H9 (cell line): Measurements from ENCODE around the gene SIGLEC12. TPM values are rescaled to one million over a fixed set of nuclear protein-coding genes. Genes with fewer than 3 reads are reported as not detected.

ENCODE experiments used
- DNase-seq: peaks from one replicate; pipeline ENCODE4 v3.0.0-alpha.2; 2017
- H2AFZ ChIP-seq: one replicate; pipeline ENCODE4 v1.6.1; 2013; ENCODE audit warnings: mild to moderate bottlenecking, low read length, control low read depth, moderate library complexity
- H2AK5ac ChIP-seq: 2 replicates; pipeline ENCODE4 v1.6.1; 2013; ENCODE audit warnings: low read length, control low read depth, mixed read lengths; ENCODE audit not compliant: insufficient read length
- H2BK120ac ChIP-seq: one replicate; pipeline ENCODE4 v1.6.1; 2013; ENCODE audit warnings: low read depth, mild to moderate bottlenecking, low read length, control low read depth, inconsistent platforms; ENCODE audit not compliant: poor library complexity, severe bottlenecking
- H2BK12ac ChIP-seq: 2 replicates; pipeline ENCODE4 v1.6.1; 2013; ENCODE audit warnings: low read length, control low read depth, mixed read lengths, low read depth; ENCODE audit not compliant: insufficient read length
- H2BK15ac ChIP-seq: 2 replicates; pipeline ENCODE4 v1.6.1; 2013; ENCODE audit warnings: low read depth, low read length, control low read depth
- H2BK20ac ChIP-seq: one replicate; pipeline ENCODE4 v1.6.1; 2013; ENCODE audit warnings: low read depth, mild to moderate bottlenecking, low read length, control low read depth, inconsistent platforms; ENCODE audit not compliant: poor library complexity, severe bottlenecking
- H2BK5ac ChIP-seq: 2 replicates; pipeline ENCODE4 v1.6.1; 2013; ENCODE audit warnings: low read length, control low read depth, mixed read lengths; ENCODE audit not compliant: insufficient read length
- H3K14ac ChIP-seq: 2 replicates; pipeline ENCODE4 v1.6.1; 2013; ENCODE audit warnings: low read length, control low read depth; ENCODE audit not compliant: insufficient read depth
- H3K18ac ChIP-seq: 2 replicates; pipeline ENCODE4 v1.6.1; 2013; ENCODE audit warnings: low read depth, mild to moderate bottlenecking, mixed read lengths, low read length, control low read depth; ENCODE audit not compliant: insufficient read length
- H3K23ac ChIP-seq: 2 replicates; pipeline ENCODE4 v1.6.1; 2013; ENCODE audit warnings: low read length, control low read depth, mixed read lengths, low read depth; ENCODE audit not compliant: insufficient read length
- H3K23me2 ChIP-seq: 2 replicates; pipeline ENCODE4 v1.6.1; 2013; ENCODE audit warnings: low read depth, mild to moderate bottlenecking, mixed read lengths, low read length, control low read depth; ENCODE audit not compliant: insufficient read length, poor library complexity, severe bottlenecking
- H3K27ac ChIP-seq: 2 replicates; pipeline ENCODE4 v1.5.1; 2013; ENCODE audit warnings: low read length, control low read depth, mixed read lengths, low read depth; ENCODE audit not compliant: insufficient read length
- H3K27me3 ChIP-seq: 2 replicates; pipeline ENCODE4 v1.6.1; 2013; ENCODE audit warnings: low read length, control low read depth, inconsistent platforms; ENCODE audit not compliant: insufficient read depth
- H3K4ac ChIP-seq: 2 replicates; pipeline ENCODE4 v1.6.1; 2013; ENCODE audit warnings: low read depth, mild to moderate bottlenecking, control low read depth, inconsistent platforms, low read length, moderate library complexity
- H3K4me1 ChIP-seq: 2 replicates; pipeline ENCODE4 v1.6.1; 2013; ENCODE audit warnings: low read length, control low read depth, inconsistent platforms; ENCODE audit not compliant: insufficient read depth
- H3K4me2 ChIP-seq: 2 replicates; pipeline ENCODE4 v1.6.1; 2013; ENCODE audit warnings: low read length, control low read depth, mixed read lengths; ENCODE audit not compliant: insufficient read length, insufficient read depth
- H3K56ac ChIP-seq: 2 replicates; pipeline ENCODE4 v1.6.1; 2013; ENCODE audit warnings: low read depth, mild to moderate bottlenecking, mixed read lengths, low read length, control low read depth; ENCODE audit not compliant: insufficient read length
- H3K79me1 ChIP-seq: 2 replicates; pipeline ENCODE4 v1.6.1; 2013; ENCODE audit warnings: low read depth, mild to moderate bottlenecking, moderate library complexity, low read length, control low read depth, inconsistent platforms; ENCODE audit not compliant: insufficient read depth, poor library complexity, severe bottlenecking
- H3K79me2 ChIP-seq: 2 replicates; pipeline ENCODE4 v1.6.1; 2013; ENCODE audit warnings: low read length, control low read depth, inconsistent platforms; ENCODE audit not compliant: insufficient read depth
- H3K9ac ChIP-seq: 2 replicates; pipeline ENCODE4 v1.6.1; 2013; ENCODE audit warnings: low read length, control low read depth, mixed read lengths; ENCODE audit not compliant: insufficient read length; ENCODE audit errors: extremely low read depth
- H3K9me3 ChIP-seq: one replicate; pipeline ENCODE4 v1.6.1; 2013; ENCODE audit warnings: low read depth, low read length, inconsistent platforms; ENCODE audit not compliant: control insufficient read depth
- H3T11ph ChIP-seq: one replicate; pipeline ENCODE4 v1.6.1; 2013; ENCODE audit warnings: mild to moderate bottlenecking, low read length, control low read depth, inconsistent platforms
- H4K20me1 ChIP-seq: one replicate; pipeline ENCODE4 v1.6.1; 2013; ENCODE audit not compliant: control insufficient read depth, insufficient read length, insufficient read depth
- H4K5ac ChIP-seq: 2 replicates; pipeline ENCODE4 v1.6.1; 2013; ENCODE audit warnings: low read depth, mild to moderate bottlenecking, mixed read lengths, low read length, control low read depth; ENCODE audit not compliant: insufficient read length
- H4K8ac ChIP-seq: replicated peaks from 2 replicates; pipeline ENCODE4 v1.6.1; 2013; ENCODE audit warnings: low read length, control low read depth, mixed read lengths, low read depth; ENCODE audit not compliant: insufficient read length
- H4K91ac ChIP-seq: 2 replicates; pipeline ENCODE4 v1.6.1; 2013; ENCODE audit warnings: low read depth, mild to moderate bottlenecking, moderate library complexity, mixed read lengths, low read length, control low read depth; ENCODE audit not compliant: insufficient read length
- H3K27ac Mint-ChIP-seq, 3 experiments: 2 replicates in 2 of 3; 3 replicates in 1 of 3; pipeline ENCODE4 v1.8.0; 2020 to 2021; ENCODE audit warnings: mixed read lengths in 3 of 3, mild to moderate bottlenecking in 1 of 3, moderate library complexity in 1 of 3
- H3K27me3 Mint-ChIP-seq: 2 replicates; pipeline ENCODE4 v1.8.0; 2021; ENCODE audit warnings: low read depth, mild to moderate bottlenecking, moderate library complexity, mixed read lengths
- H3K36me3 Mint-ChIP-seq, 3 experiments: 2 replicates in 2 of 3; 3 replicates in 1 of 3; pipeline ENCODE4 v1.8.0; 2020 to 2021; ENCODE audit warnings: low read depth in 3 of 3, mixed read lengths in 3 of 3; ENCODE audit not compliant: insufficient read depth in 1 of 3
- H3K4me1 Mint-ChIP-seq, 2 experiments: 2 replicates each; pipeline ENCODE4 v1.8.0; 2020; ENCODE audit warnings: mixed read lengths in 2 of 2
- H3K4me3 Mint-ChIP-seq, 2 experiments: 2 replicates in 1 of 2; 3 replicates in 1 of 2; pipeline ENCODE4 v1.8.0; 2020 to 2021; ENCODE audit warnings: mild to moderate bottlenecking in 2 of 2, mixed read lengths in 2 of 2, moderate library complexity in 1 of 2
- H3K9me3 Mint-ChIP-seq, 2 experiments: 2 replicates in 1 of 2; 3 replicates in 1 of 2; pipeline ENCODE4 v1.8.0; 2020; ENCODE audit warnings: mild to moderate bottlenecking in 2 of 2, mixed read lengths in 2 of 2, moderate library complexity in 1 of 2
- CTCF ChIP-seq: fragments of 200-600 bp; sonication (generic); conservative IDR thresholded peaks from 3 replicates; pipeline ENCODE4 v1.8.0; 2021; ENCODE audit warnings: antibody characterized with exemption, mild to moderate bottlenecking
- WGBS: extraction: QIAGEN DNeasy Blood & Tissue Kit; methylation state at CpG from one replicate; pipeline ENCODE4 v1.1.7; 2013; ENCODE audit warnings: missing lambda C conversion rate, low lambda C conversion rate, mixed read lengths; ENCODE audit not compliant: insufficient read length; ENCODE audit errors: extremely low coverage; 5-methylcytosine and 5-hydroxymethylcytosine counted together
- total RNA-seq: library from RNA; stranded (reverse); gene quantifications from 2 replicates; pipeline ENCODE4 v1.2.1, GENCODE V29; 2021

Gene SIGLEC12
- total RNA-seq, 1 experiment from 2014 or later: not detected

DNA sequence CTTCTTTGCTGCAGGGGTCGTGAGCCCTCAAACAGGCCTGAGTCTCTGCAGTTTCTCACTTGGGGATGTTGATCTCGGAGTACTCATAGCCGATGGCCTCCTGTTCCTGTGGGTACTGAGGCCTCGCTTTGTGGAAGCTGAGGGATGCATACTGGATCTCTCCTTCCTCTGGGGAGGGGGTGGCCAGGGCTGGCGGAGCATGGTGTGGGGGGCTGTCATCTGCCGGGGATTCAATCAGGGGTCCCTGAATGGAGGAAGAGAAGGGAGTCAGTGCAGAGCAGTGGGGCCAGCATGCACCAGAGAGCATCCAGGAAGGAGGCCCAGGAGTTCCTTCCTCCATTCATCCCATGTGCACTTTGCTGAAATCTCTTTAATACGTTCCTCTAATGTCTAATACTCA, 10.0 kb downstream of the SIGLEC12 start:
- H3K79me1 ChIP-seq: no peaks in the 10 kb centered on the region
- no peak overlapping the region for H3K23ac ChIP-seq
- no CpG with 5 or more reads among the region's 7 CpGs for WGBS
- no peak overlapping the region for H4K5ac ChIP-seq
- no peak overlapping the region for H3K4me2 ChIP-seq
- H2BK12ac ChIP-seq: no peak overlapping the region
- H3K56ac ChIP-seq: no peak overlapping the region
- H3K27me3 ChIP-seq: no peaks in the 10 kb centered on the region
- DNase-seq: no peak
- H3K9ac ChIP-seq: no peak overlapping the region
- no peak overlapping the region for H2BK15ac ChIP-seq
- no peak overlapping the region for H3K27ac ChIP-seq
- no peak overlapping the region for H3T11ph ChIP-seq
- no peak overlapping the region for H3K4ac ChIP-seq
- H3K4me3 Mint-ChIP-seq: no peak overlapping the region
- no peak overlapping the region for H3K27ac Mint-ChIP-seq
- no peak overlapping the region for H3K18ac ChIP-seq
- no peak overlapping the region for H2AK5ac ChIP-seq
- H2BK5ac ChIP-seq: no peak overlapping the region
- no peak overlapping the region for H2BK20ac ChIP-seq
- H3K79me2 ChIP-seq: no peaks in the 10 kb centered on the region
- H4K91ac ChIP-seq: no peak overlapping the region
- H2BK120ac ChIP-seq: no peak overlapping the region
- no peaks in the 10 kb centered on the region for H4K20me1 ChIP-seq
- H3K14ac ChIP-seq: no peak overlapping the region
- no peak overlapping the region for H4K8ac ChIP-seq
- no peak overlapping the region for H2AFZ ChIP-seq
- no peaks in the 10 kb centered on the region for H3K23me2 ChIP-seq
- peaks cover 0 to 15% (median 6%) of the 10 kb centered on the region in 3 experiments; a peak in 4 of 7 replicates for H3K36me3 Mint-ChIP-seq
- TF ChIP-seq CTCF: no peak
- H3K9me3 ChIP-seq: no peaks in the 10 kb centered on the region
- H3K4me1 Mint-ChIP-seq: no peaks in the 10 kb centered on the region
- H3K4me1 ChIP-seq: no peaks in the 10 kb centered on the region
- H3K27me3 Mint-ChIP-seq: peaks cover 25% of the 10 kb centered on the region
- peaks cover 50 to 89% of the 10 kb centered on the region in 2 experiments for H3K9me3 Mint-ChIP-seq
